Aorta (tissue), 5 donors: ENCODE results near the gene FCGR3A. TPM values are rescaled to one million over a fixed set of nuclear protein-coding genes. Genes with fewer than 3 reads are reported as not detected.
"Not testable (repeated sequence)": the region's sequence is repeated elsewhere in the genome, so short reads cannot be mapped to it uniquely, and the experiment has no call there.

Experiments used
- ATAC-seq: fragments of 200-7000 bp; cut with Tn5 transposase; one replicate; pipeline ENCODE4 v1.9.1; 2022; ENCODE audit warnings: moderate library complexity; ENCODE audit not compliant: low FRiP score
- DNase-seq, 2 donors: peaks; one replicate each; pipeline ENCODE4 v3.0.0-alpha.2; 2020
- H3K27ac ChIP-seq, 2 donors: one replicate each; pipeline ENCODE4 v1.5.1; 2013; ENCODE audit warnings: low read length in 2 of 2, mild to moderate bottlenecking in 2 of 2, moderate library complexity in 2 of 2, control low read depth in 1 of 2, inconsistent platforms in 1 of 2, low read depth in 1 of 2
- H3K27me3 ChIP-seq, 2 donors: one replicate each; pipeline ENCODE4 v1.6.1; 2013; ENCODE audit warnings: control low read depth in 1 of 2, low read length in 1 of 2, mild to moderate bottlenecking in 1 of 2, moderate library complexity in 1 of 2; ENCODE audit not compliant: insufficient read depth in 2 of 2, control insufficient read depth in 1 of 2
- H3K36me3 ChIP-seq, 2 donors: one replicate each; pipeline ENCODE4 v1.6.1; 2013; ENCODE audit warnings: control low read depth in 1 of 2, low read length in 1 of 2, mild to moderate bottlenecking in 1 of 2; ENCODE audit not compliant: insufficient read depth in 2 of 2, control insufficient read depth in 1 of 2
- H3K4me1 ChIP-seq, 2 donors: one replicate each; pipeline ENCODE4 v1.6.1; 2013; ENCODE audit warnings: low read length in 2 of 2, control low read depth in 1 of 2, mild to moderate bottlenecking in 1 of 2, moderate library complexity in 1 of 2; ENCODE audit not compliant: insufficient read depth in 2 of 2, control insufficient read depth in 1 of 2
- H3K4me3 ChIP-seq, 2 donors: one replicate each; pipeline ENCODE4 v1.5.1; 2013; ENCODE audit warnings: low read length in 2 of 2, control low read depth in 1 of 2, mild to moderate bottlenecking in 1 of 2
- H3K9me3 ChIP-seq: one replicate; pipeline ENCODE4 v1.6.1; 2013; ENCODE audit warnings: mild to moderate bottlenecking, low read length; ENCODE audit not compliant: control insufficient read depth
- WGBS, 2 donors: extraction: QIAGEN DNeasy Blood & Tissue Kit; methylation state at CpG; one replicate each; pipeline ENCODE4 v1.1.7; 2013; 5-methylcytosine and 5-hydroxymethylcytosine counted together
- intact Hi-C, 2 donors: fragments of 100-400 bp; cut with DNase I; formaldehyde crosslinking; loops; one replicate each; pipeline versions ENCODE4 v1.14.2 to v1.15.0; 2022
- polyA plus RNA-seq, 2 donors: library from polyadenylated mRNA; stranded (reverse); fragments of 200-250 nt; gene quantifications; one replicate each; pipeline ENCODE4 v1.2.3, GENCODE V29; 2013
- total RNA-seq, 2 donors: library from RNA; stranded (reverse); fragmentation: NEBNext Ultra II Directional; extraction: Animal tissue kit (Norgen Biotek cat#: 25700); gene quantifications; one replicate each; pipeline ENCODE4 v1.2.1, GENCODE V29; 2021
- donor health status: healthy with polysubstance abuse.
- donor health status: Bipolar disorder and iron deficiency.
- donor health status: DM: no; HTN: no; CAD: no.
- donor health status: DM: no; HTN: no; CAD: no.
- donor health status: DM: yes; HTN: yes; CAD: no.

FCGR3A gene
- total and polyA plus RNA-seq, 4 donors = 13.9 to 116 (median 98.1) TPM

GRCh38 chr1:161528550-161528949 lies 21.1 kb downstream of the FCGR3A start:
- H3K4me3 ChIP-seq, ATAC-seq, H3K27me3 ChIP-seq, H3K4me1 ChIP-seq, H3K27ac ChIP-seq, H3K36me3 ChIP-seq, H3K9me3 ChIP-seq, intact Hi-C loops: not testable (repeated sequence)
- DNase-seq = peak; percentile 84 to 89
- WGBS, 2 donors = 0 to 3% methylated on average over 3 of the region's 3 CpGs

- 88 to 91% methylated on average over 7 of the region's 7 CpGs for WGBS, 2 donors
- intact Hi-C loops, H3K9me3 ChIP-seq, H3K4me3 ChIP-seq, H3K36me3 ChIP-seq, H3K27ac ChIP-seq, H3K4me1 ChIP-seq, H3K27me3 ChIP-seq, ATAC-seq: not testable (repeated sequence)
- DNase-seq = peak in 1 of 2 donors; percentile 58
Measured at GRCh38 chr1:161525918-161526317, 23.7 kb downstream of the FCGR3A start.

GRCh38 chr1:161525321-161525720 lies 24.3 kb downstream of the FCGR3A start:
- H3K36me3 ChIP-seq, H3K27ac ChIP-seq, H3K9me3 ChIP-seq, H3K27me3 ChIP-seq, intact Hi-C loops, ATAC-seq, H3K4me1 ChIP-seq: not testable (repeated sequence)
- WGBS, 2 donors = 42 to 44% methylated on average over 12 to 23 of the region's 23 CpGs
- H3K4me3 ChIP-seq = peak overlapping the region in 1 of 2 donors; percentile 29
- DNase-seq = peak in 1 of 2 donors; percentile 74

GRCh38 chr1:161524742-161525291 lies 24.8 kb downstream of the FCGR3A start:
- peak; percentile 64 for ATAC-seq
- H3K27ac ChIP-seq, H3K27me3 ChIP-seq, H3K9me3 ChIP-seq, intact Hi-C loops, H3K4me1 ChIP-seq, H3K36me3 ChIP-seq: not testable (repeated sequence)
- peak overlapping the region; percentile 29 to 54 for H3K4me3 ChIP-seq
- DNase-seq = peak in 1 of 2 donors; percentile 48
- 4 to 5% methylated on average over 34 to 44 of the region's 55 CpGs for WGBS, 2 donors

GRCh38 chr1:161523817-161524741 lies 25.5 kb downstream of the FCGR3A start, which contains the start of gene HSPA6:
Gene HSPA6, plus strand, starts transcription at chr1:161524540. Its CDS starts 119 bp downstream, at chr1:161524659.
- intact Hi-C loops = not testable (repeated sequence)
- peak; percentile 82 to 89 for DNase-seq
- WGBS, 2 donors = 0 to 1% methylated on average over 59 to 63 of the region's 72 CpGs

GRCh38 chr1:161523041-161523816 lies 26.4 kb downstream of the FCGR3A start:
- not testable (repeated sequence) for H3K4me3 ChIP-seq

More at GRCh38 chr1:161523817-161524741, 25.5 kb downstream of the FCGR3A start, which contains the start of gene HSPA6:
- peak; percentile 93 for ATAC-seq
- not testable (repeated sequence) for H3K9me3 ChIP-seq, H3K27me3 ChIP-seq, H3K36me3 ChIP-seq, H3K4me1 ChIP-seq
- Histone ChIP-seq H3K27ac (peak within 1 kb of the TSS in 1 of 2 donors; percentile 55), H3K4me3 (peak within 1 kb of the TSS; percentile 51 to 54)

GRCh38 chr1:161513953-161514352 lies 35.7 kb downstream of the FCGR3A start:
- H3K9me3 ChIP-seq, H3K36me3 ChIP-seq, intact Hi-C loops, H3K27me3 ChIP-seq, DNase-seq, H3K4me1 ChIP-seq, H3K4me3 ChIP-seq, ATAC-seq: not testable (repeated sequence)
- H3K27ac ChIP-seq = peak overlapping the region in 1 of 2 donors; percentile 85
- WGBS, 2 donors = 13 to 28% methylated on average over 1 of the region's 1 CpG

More at GRCh38 chr1:161523041-161523816, 26.4 kb downstream of the FCGR3A start:
- H3K9me3 ChIP-seq, intact Hi-C loops, H3K36me3 ChIP-seq, H3K27ac ChIP-seq, H3K27me3 ChIP-seq, H3K4me1 ChIP-seq, DNase-seq, ATAC-seq: not testable (repeated sequence)
- 71 to 74% methylated on average over 19 to 20 of the region's 20 CpGs for WGBS, 2 donors

GRCh38 chr1:161513448-161513780 lies 36.2 kb downstream of the FCGR3A start:
- intact Hi-C loops, H3K4me1 ChIP-seq, H3K27me3 ChIP-seq, H3K36me3 ChIP-seq, DNase-seq, H3K4me3 ChIP-seq, H3K9me3 ChIP-seq, ATAC-seq: not testable (repeated sequence)
- WGBS, 2 donors = 27 to 33% methylated on average over 1 of the region's 1 CpG
- peak overlapping the region; percentile 85 to 87 for H3K27ac ChIP-seq
